H1 (cell line): ENCODE results near the gene C5orf34. TPM values are rescaled to one million over a fixed set of nuclear protein-coding genes. Genes with fewer than 3 reads are reported as not detected.

Experiments used
- CTCF ChIA-PET: fragments of 300-600 bp; sonication (Branson Sonifier 250); formaldehyde crosslinking; loops from one replicate; lab custom pipeline; 2021; ENCODE audit not compliant: partially characterized antibody; lab: Charles Lee
- POLR2A ChIA-PET: fragments of 300-600 bp; sonication (Branson Sonifier 250); formaldehyde crosslinking; loops from one replicate; lab custom pipeline; 2021; ENCODE audit warnings: inconsistent platforms; ENCODE audit not compliant: partially characterized antibody; lab: Charles Lee
- DNase-seq, 2 experiments: peaks; one replicate each; pipeline versions ENCODE4 v3.0.0 to v3.0.0-alpha.2; 2010 to 2022; ENCODE audit warnings: low spot score in 2 of 2, low read depth in 1 of 2, mixed read lengths in 1 of 2
- FAIRE-seq: peaks from 2 replicates; lab custom pipeline; 2011; peaks lifted over from hg19 to GRCh38; lab: Jason Lieb, UNC
- H2AFZ ChIP-seq: 2 replicates; pipeline ENCODE4 v1.8.1; 2012; ENCODE audit warnings: low read length, inconsistent platforms
- H2AK5ac ChIP-seq: 2 replicates; pipeline ENCODE4 v1.6.1; 2013; ENCODE audit warnings: low read depth, low read length
- H2BK120ac ChIP-seq: replicated peaks from 2 replicates; pipeline ENCODE3; 2013; ENCODE audit warnings: low read depth, low read length, inconsistent platforms
- H2BK12ac ChIP-seq: 2 replicates; pipeline ENCODE4 v1.6.1; 2013; ENCODE audit warnings: low read depth, low read length
- H2BK15ac ChIP-seq: 2 replicates; pipeline ENCODE4 v1.6.1; 2013; ENCODE audit warnings: low read length
- H2BK20ac ChIP-seq: 2 replicates; pipeline ENCODE4 v1.6.1; 2013; ENCODE audit warnings: low read length
- H2BK5ac ChIP-seq: 2 replicates; pipeline ENCODE4 v1.6.1; 2013; ENCODE audit warnings: low read depth, low read length
- H3K14ac ChIP-seq: 2 replicates; pipeline ENCODE4 v1.6.1; 2013; ENCODE audit warnings: inconsistent platforms; ENCODE audit not compliant: insufficient read length
- H3K18ac ChIP-seq: 2 replicates; pipeline ENCODE4 v1.6.1; 2013; ENCODE audit warnings: low read length; ENCODE audit errors: extremely low read depth
- H3K23ac ChIP-seq: 2 replicates; pipeline ENCODE4 v1.6.1; 2013; ENCODE audit warnings: inconsistent platforms; ENCODE audit not compliant: insufficient read length
- H3K23me2 ChIP-seq: 2 replicates; pipeline ENCODE4 v1.6.1; 2013; ENCODE audit warnings: low read depth, low read length
- H3K27ac ChIP-seq: 2 replicates; pipeline ENCODE4 v1.6.1; 2011; ENCODE audit warnings: low read depth, low read length, inconsistent platforms
- H3K27me3 ChIP-seq, 4 experiments: replicated peaks in 1 of 4; 1 replicate in 1 of 4; 2 replicates in 3 of 4; pipeline versions ENCODE4 v1.6.1 to v1.8.1; 2011 to 2013; ENCODE audit warnings: low read length in 3 of 4, mild to moderate bottlenecking in 3 of 4, inconsistent platforms in 2 of 4, mixed read lengths in 2 of 4, moderate library complexity in 1 of 4; ENCODE audit not compliant: control insufficient read depth in 3 of 4, insufficient read depth in 3 of 4; ENCODE audit errors: extremely low read depth in 1 of 4
- H3K36me3 ChIP-seq, 4 experiments: 2 replicates each; pipeline versions ENCODE4 v1.6.1 to v1.8.1; 2011 to 2013; ENCODE audit warnings: mild to moderate bottlenecking in 4 of 4, low read length in 3 of 4, moderate library complexity in 2 of 4, control low read depth in 1 of 4, inconsistent platforms in 1 of 4; ENCODE audit not compliant: insufficient read depth in 4 of 4, control insufficient read depth in 2 of 4
- H3K4ac ChIP-seq: replicated peaks from 2 replicates; pipeline ENCODE3; 2013; ENCODE audit warnings: low read length, low read depth, mixed read lengths, inconsistent platforms; ENCODE audit not compliant: insufficient read length
- H3K4me1 ChIP-seq, 4 experiments: replicated peaks in 1 of 4; 1 replicate in 1 of 4; 2 replicates in 3 of 4; pipeline versions ENCODE4 v1.6.1 to v1.8.1; 2011 to 2013; ENCODE audit warnings: low read length in 3 of 4, inconsistent platforms in 2 of 4, mixed read lengths in 1 of 4; ENCODE audit not compliant: insufficient read depth in 4 of 4, control insufficient read depth in 3 of 4
- H3K4me2 ChIP-seq, 2 experiments: 2 replicates each; pipeline versions ENCODE4 v1.6.1 to v1.8.1; 2011 to 2013; ENCODE audit warnings: low read depth in 2 of 2, low read length in 2 of 2, control low read depth in 1 of 2, inconsistent platforms in 1 of 2, mild to moderate bottlenecking in 1 of 2; ENCODE audit not compliant: insufficient read depth in 1 of 2
- H3K4me3 ChIP-seq, 4 experiments: fragments of 200-600, 300-600 bp in 1 of 4; sonication (generic), shearing (Covaris generic), sonication (Bioruptor Twin) in 1 of 4; 2 replicates each; pipeline versions ENCODE4 v1.5.1 to v1.8.1; 2011 to 2016; ENCODE audit warnings: low read length in 4 of 4, low read depth in 3 of 4, control low read depth in 2 of 4, inconsistent platforms in 2 of 4, mild to moderate bottlenecking in 2 of 4, mixed read lengths in 1 of 4, moderate library complexity in 1 of 4; ENCODE audit not compliant: insufficient read depth in 2 of 4; ENCODE audit errors: extremely low read depth in 1 of 4
- H3K56ac ChIP-seq: replicated peaks from 2 replicates; pipeline ENCODE3; 2013; ENCODE audit warnings: low read depth, mild to moderate bottlenecking, mixed read lengths, low read length, inconsistent platforms; ENCODE audit not compliant: insufficient read length
- H3K79me1 ChIP-seq: 2 replicates; pipeline ENCODE4 v1.6.1; 2013; ENCODE audit warnings: low read depth, low read length, control low read depth
- H3K79me2 ChIP-seq, 2 experiments: 2 replicates each; pipeline versions ENCODE4 v1.6.1 to v1.8.1; 2012 to 2013; ENCODE audit warnings: low read length in 2 of 2, mild to moderate bottlenecking in 2 of 2, inconsistent platforms in 1 of 2; ENCODE audit not compliant: insufficient read depth in 2 of 2, control insufficient read depth in 1 of 2
- H3K9ac ChIP-seq, 4 experiments: replicated peaks in 1 of 4; 1 replicate in 1 of 4; 2 replicates in 3 of 4; pipeline versions ENCODE4 v1.6.1 to v1.8.1; 2011 to 2013; ENCODE audit warnings: low read depth in 3 of 4, low read length in 3 of 4, control low read depth in 2 of 4, mild to moderate bottlenecking in 2 of 4, moderate library complexity in 2 of 4, inconsistent platforms in 1 of 4; ENCODE audit errors: extremely low read depth in 1 of 4
- H3K9me3 ChIP-seq, 2 experiments: 2 replicates each; pipeline versions ENCODE4 v1.6.1 to v1.8.1; 2012 to 2013; ENCODE audit warnings: mild to moderate bottlenecking in 2 of 2, moderate library complexity in 2 of 2, control low read depth in 1 of 2, inconsistent platforms in 1 of 2, low read depth in 1 of 2, low read length in 1 of 2, mixed read lengths in 1 of 2; ENCODE audit not compliant: insufficient read depth in 2 of 2
- H4K20me1 ChIP-seq, 2 experiments: replicated peaks in 1 of 2; 2 replicates each; pipeline versions ENCODE3 to v1.8.1; 2011 to 2013; ENCODE audit warnings: inconsistent platforms in 2 of 2, low read length in 2 of 2, mild to moderate bottlenecking in 1 of 2; ENCODE audit not compliant: insufficient read depth in 2 of 2, control insufficient read depth in 1 of 2
- H4K5ac ChIP-seq: 2 replicates; pipeline ENCODE4 v1.6.1; 2013; ENCODE audit warnings: low read length, low read depth, mixed read lengths, inconsistent platforms; ENCODE audit not compliant: insufficient read length
- H4K8ac ChIP-seq: 2 replicates; pipeline ENCODE4 v1.8.0; 2013; ENCODE audit warnings: mild to moderate bottlenecking, moderate library complexity, low read length, inconsistent platforms; ENCODE audit not compliant: insufficient read depth; ENCODE audit errors: extremely low read depth
- H4K91ac ChIP-seq: replicated peaks from 2 replicates; pipeline ENCODE3; 2013; ENCODE audit warnings: low read length, mixed read lengths, inconsistent platforms; ENCODE audit not compliant: insufficient read length
- CEBPB ChIP-seq: IDR thresholded peaks from 2 replicates; pipeline ENCODE4 v1.6.1; 2012; ENCODE audit warnings: low read depth, low read length
- CHD1 ChIP-seq: IDR thresholded peaks from 2 replicates; pipeline ENCODE4 v1.6.1; 2012; ENCODE audit warnings: low read depth, low read length, improper control_type of control experiment
- CHD2 ChIP-seq: IDR thresholded peaks from 2 replicates; pipeline ENCODE4 v1.6.1; 2012; ENCODE audit warnings: low read length, improper control_type of control experiment
- CTBP2 ChIP-seq: IDR thresholded peaks from 2 replicates; pipeline ENCODE4 v1.7.0; 2011; ENCODE audit warnings: borderline replicate concordance, mild to moderate bottlenecking, moderate library complexity, mixed read lengths, low read length; ENCODE audit not compliant: insufficient read depth, insufficient read length
- FOSL1 ChIP-seq: IDR thresholded peaks from 2 replicates; pipeline ENCODE4 v1.6.1; 2011; ENCODE audit warnings: mild to moderate bottlenecking, low read depth, low read length, moderate library complexity; ENCODE audit not compliant: insufficient read depth
- NANOG ChIP-seq: IDR thresholded peaks from 2 replicates; pipeline ENCODE4 v1.6.1; 2011; ENCODE audit warnings: low read length, low read depth, mild to moderate bottlenecking, inconsistent platforms; ENCODE audit not compliant: insufficient read depth, poor library complexity, severe bottlenecking
- POLR2A ChIP-seq, 2 experiments: IDR thresholded peaks; 1 replicate in 1 of 2; 2 replicates in 1 of 2; pipeline ENCODE4 v1.6.1; 2011; ENCODE audit warnings: low read depth in 2 of 2, low read length in 2 of 2, mild to moderate bottlenecking in 2 of 2; ENCODE audit errors: control extremely low read depth in 1 of 2
- RBBP5 ChIP-seq: IDR thresholded peaks from 2 replicates; pipeline ENCODE4 v1.7.1; 2012; ENCODE audit warnings: low read depth, mild to moderate bottlenecking, inconsistent platforms, low read length, moderate library complexity, borderline replicate concordance
- WGBS, 2 experiments: shearing (Covaris generic) in 1 of 2; methylation state at CpG; one replicate each; pipeline versions ENCODE4 v1.1.6 to v1.1.7; 2013 to 2015; ENCODE audit warnings: low lambda C conversion rate in 2 of 2, mixed read lengths in 2 of 2, inconsistent platforms in 1 of 2, low coverage in 1 of 2, missing lambda C conversion rate in 1 of 2; ENCODE audit not compliant: insufficient replicate concordance in 2 of 2, insufficient coverage in 1 of 2, insufficient read length in 1 of 2; ENCODE audit errors: extremely low coverage in 1 of 2, missing lambda C conversion rate in 1 of 2; 5-methylcytosine and 5-hydroxymethylcytosine counted together
- polyA plus RNA-seq, 7 experiments: library from polyadenylated mRNA; depleted of rRNA in 3 of 7; stranded (reverse) in 5 of 7; unstranded in 2 of 7; fragments of >200 nt in 5 of 7; fragments of 200-250 nt in 2 of 7; gene quantifications; 1 replicate in 5 of 7; 2 replicates in 1 of 7; 4 replicates in 1 of 7; pipeline versions ENCODE4 v1.2.1 to v1.2.3, GENCODE V29; 2011 to 2013; ENCODE audit warnings: missing spikeins in 2 of 7, mixed read lengths in 2 of 7
- total RNA-seq: library from RNA; stranded (reverse); fragmentation: NEBNext Ultra II Directional; extraction: Animal tissue kit (Norgen Biotek cat#: 25700); gene quantifications from 2 replicates; pipeline ENCODE4 v1.2.1, GENCODE V29; 2021

Gene C5orf34
- total and polyA plus RNA-seq, 2 of the 8 experiments (the other 6 are each of a cell fraction or from before 2014, with no cell fraction given): 6.8 to 8.6 TPM

GRCh38 chr5:43485406-43485805 is 29.5 kb downstream of the C5orf34 start:
- Histone ChIP-seq H3K36me3 (peaks cover 0 to 9% (median 0%) of the 10 kb centered on the region in 4 experiments; a peak in 1 of 8 replicates), H2BK15ac (no peak overlapping the region), H3K23me2 (no peaks in the 10 kb centered on the region; the same call in 1 of the 2 replicates), H3K9ac (no peak overlapping the region), H4K5ac (no peak overlapping the region), H3K23ac (no peak overlapping the region), H3K14ac (no peak overlapping the region), H3K56ac (no peak overlapping the region), H2BK20ac (no peak overlapping the region), H2BK12ac (no peak overlapping the region), H2BK120ac (no peak overlapping the region), H3K79me2 (peaks cover 0 to 9% of the 10 kb centered on the region in 2 experiments; a peak in 2 of 4 replicates), H4K20me1 (no peaks in the 10 kb centered on the region), H4K91ac (no peak overlapping the region)
- POLR2A ChIA-PET: interaction anchor here (2.1 kb wide), 1 partner anchor 13 kb away, joined by 13 read pairs; no protein-coding TSS in a partner anchor
- FAIRE-seq: no peak
- TF ChIP-seq NANOG: no peak
- TF ChIP-seq FOSL1: no peak
- TF ChIP-seq CHD2: no peak
- TF ChIP-seq POLR2A (IDR thresholded peaks at IDR 0.05; ENCODE audit: control extremely low read depth in 1 of 2, low read depth in 2 of 2, low read length in 2 of 2): no peak
- no peak for TF ChIP-seq RBBP5
- TF ChIP-seq CEBPB: no peak
- no peak for TF ChIP-seq CHD1
- TF ChIP-seq CTBP2: no peak
- TF ChIP-seq, all 59 proteins: peak for 0
- no peak for DNase-seq
- Histone ChIP-seq H3K4me1 (no peaks in the 10 kb centered on the region; a peak in 2 of 7 replicates), H2AFZ (no peak overlapping the region), H3K18ac (no peak overlapping the region), H3K9me3 (no peaks in the 10 kb centered on the region), H2AK5ac (no peak overlapping the region), H3K4me3 (no peak overlapping the region), H4K8ac (no peak overlapping the region), H3K79me1 (no peaks in the 10 kb centered on the region), H3K4ac (no peak overlapping the region), H3K4me2 (no peak overlapping the region; a peak in 1 of 4 replicates), H2BK5ac (no peak overlapping the region), H3K27me3 (no peaks in the 10 kb centered on the region), H3K27ac (no peak overlapping the region)
- 96% methylated on average over 2 of the region's 2 CpGs; no CpG with 5 or more reads in 1 of the 2 experiments for WGBS, 2 experiments
- CTCF ChIA-PET: interaction anchor here (0.6 to 3.6 kb wide), 12 partner anchors 9 to 721 kb away, joined by 3 to 32 read pairs (median 4); partner anchors contain the start of gene ZNF131
